Fibroblast of lung (primary cell): ENCODE measurements around the gene PGM5.

Experiments used
- EZH2 ChIP-seq: IDR thresholded peaks from 2 replicates; pipeline ENCODE4 v1.5.1; 2012; ENCODE audit warnings: low read length, control low read depth, mild to moderate bottlenecking; ENCODE audit errors: missing control alignments
- TF ChIP-seq, protein P1 (sequence below), 2 donors: IDR thresholded peaks in 1 of 2; conservative IDR thresholded peaks in 1 of 2; 1 replicate in 1 of 2; 2 replicates in 1 of 2; pipeline ENCODE4 v1.5.1; 2011 to 2012; ENCODE audit warnings: low read length in 2 of 2, control low read depth in 1 of 2, inconsistent platforms in 1 of 2, low read depth in 1 of 2, mild to moderate bottlenecking in 1 of 2

DNA sequence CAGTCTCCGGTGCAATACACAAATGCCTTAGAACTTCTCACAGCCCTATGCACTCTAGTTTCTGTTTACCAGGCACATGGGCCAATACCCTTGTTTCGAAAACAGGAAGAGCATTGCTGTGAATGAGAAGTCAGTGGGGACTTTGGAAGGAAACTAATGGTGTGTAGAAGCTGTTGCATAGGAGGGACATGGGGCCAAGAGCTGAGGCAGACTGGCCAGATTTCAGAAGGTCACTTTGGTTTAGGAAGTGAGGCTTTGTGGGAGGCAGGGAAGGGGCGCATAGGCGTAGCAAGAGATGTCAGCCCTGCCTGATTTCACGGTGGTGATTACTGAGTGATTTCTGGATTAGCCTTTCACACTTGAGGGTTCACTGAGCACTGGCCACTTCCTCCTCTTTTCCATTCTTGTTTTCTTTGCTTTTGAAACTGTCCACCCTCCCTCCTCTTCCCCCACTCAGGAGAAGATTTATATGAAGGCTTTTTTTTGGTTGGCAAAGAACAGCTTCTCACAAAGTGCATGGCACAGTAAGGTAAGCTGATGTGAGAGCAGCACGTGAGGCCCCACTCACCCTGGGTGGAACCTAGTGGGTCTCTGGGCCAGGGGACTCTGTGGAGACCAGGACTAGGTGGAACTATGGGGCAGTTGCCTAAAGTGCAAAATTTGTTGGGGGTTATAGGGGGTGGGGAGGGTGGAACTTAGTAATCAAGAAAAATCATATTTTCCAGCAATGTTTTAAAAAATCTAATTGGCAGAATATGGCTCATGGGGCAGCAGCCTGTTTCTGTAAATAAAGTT is 190.4 kb downstream of the PGM5 start:
- TF ChIP-seq, protein P1, sequence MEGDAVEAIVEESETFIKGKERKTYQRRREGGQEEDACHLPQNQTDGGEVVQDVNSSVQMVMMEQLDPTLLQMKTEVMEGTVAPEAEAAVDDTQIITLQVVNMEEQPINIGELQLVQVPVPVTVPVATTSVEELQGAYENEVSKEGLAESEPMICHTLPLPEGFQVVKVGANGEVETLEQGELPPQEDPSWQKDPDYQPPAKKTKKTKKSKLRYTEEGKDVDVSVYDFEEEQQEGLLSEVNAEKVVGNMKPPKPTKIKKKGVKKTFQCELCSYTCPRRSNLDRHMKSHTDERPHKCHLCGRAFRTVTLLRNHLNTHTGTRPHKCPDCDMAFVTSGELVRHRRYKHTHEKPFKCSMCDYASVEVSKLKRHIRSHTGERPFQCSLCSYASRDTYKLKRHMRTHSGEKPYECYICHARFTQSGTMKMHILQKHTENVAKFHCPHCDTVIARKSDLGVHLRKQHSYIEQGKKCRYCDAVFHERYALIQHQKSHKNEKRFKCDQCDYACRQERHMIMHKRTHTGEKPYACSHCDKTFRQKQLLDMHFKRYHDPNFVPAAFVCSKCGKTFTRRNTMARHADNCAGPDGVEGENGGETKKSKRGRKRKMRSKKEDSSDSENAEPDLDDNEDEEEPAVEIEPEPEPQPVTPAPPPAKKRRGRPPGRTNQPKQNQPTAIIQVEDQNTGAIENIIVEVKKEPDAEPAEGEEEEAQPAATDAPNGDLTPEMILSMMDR (conservative IDR thresholded peaks at IDR 0.05 in 1 of 2, IDR thresholded peaks at IDR 0.05 in 1 of 2; ENCODE audit: low read depth in 1 of 2, low read length in 2 of 2): no peak
- no peak for TF ChIP-seq EZH2
